K562 (cell line): Measurements from ENCODE around the gene DUSP5. TPM values are rescaled to one million over a fixed set of nuclear protein-coding genes. Genes with fewer than 3 reads are reported as not detected.

Source experiments
- CBFB ChIP-seq: sonication (generic); formaldehyde crosslinking; IDR thresholded peaks from 2 replicates; pipeline ENCODE4 v1.4.0; 2020; ENCODE audit warnings: mild to moderate bottlenecking, missing genetic modification reagents
- EWSR1 ChIP-seq: fragments of 450-650 bp; IDR thresholded peaks from 2 replicates; pipeline ENCODE4 v1.6.1; 2018; ENCODE audit warnings: borderline replicate concordance, mild to moderate bottlenecking, low read depth, moderate library complexity; ENCODE audit not compliant: partially characterized antibody
- HINFP ChIP-seq: fragments of 450-650 bp; conservative IDR thresholded peaks from 2 replicates; pipeline ENCODE4 v1.6.1; 2016; ENCODE audit warnings: missing genetic modification characterization, low read depth, mild to moderate bottlenecking, control low read depth, missing compliant biosample characterization
- HIVEP1 ChIP-seq: fragments of 250-450 bp; sonication (Bioruptor Pico); IDR thresholded peaks from 2 replicates; pipeline ENCODE4 v1.4.0; 2020; ENCODE audit warnings: mild to moderate bottlenecking
- NONO ChIP-seq, 2 experiments: fragments of 200-400 bp in 1 of 2; fragments of 450-650 bp in 1 of 2; formaldehyde crosslinking in 1 of 2; IDR thresholded peaks; 2 replicates each; pipeline ENCODE4 v1.6.1; 2017; ENCODE audit warnings: low read depth in 2 of 2, mild to moderate bottlenecking in 2 of 2, moderate library complexity in 2 of 2, low read length in 1 of 2
- RCOR1 ChIP-seq, 2 experiments: IDR thresholded peaks; 2 replicates each; pipeline ENCODE4 v1.6.1; 2012; ENCODE audit warnings: low read depth in 2 of 2, low read length in 2 of 2, borderline replicate concordance in 1 of 2, improper control_type of control experiment in 1 of 2
- TAL1 ChIP-seq: fragments of 450-650 bp; IDR thresholded peaks from 2 replicates; pipeline ENCODE4 v1.6.1; 2016; ENCODE audit warnings: mild to moderate bottlenecking
- USF2 ChIP-seq: sonication (generic); formaldehyde crosslinking; IDR thresholded peaks from 2 replicates; pipeline ENCODE4 v1.5.0; 2020; ENCODE audit warnings: missing genetic modification reagents
- XRCC5 ChIP-seq: fragments of 200-400 bp; formaldehyde crosslinking; IDR thresholded peaks from 2 replicates; pipeline ENCODE4 v1.6.1; 2017; ENCODE audit warnings: low read depth, mild to moderate bottlenecking, low read length
- ZKSCAN3 ChIP-seq: fragments of 250-450 bp; sonication (Bioruptor Pico); IDR thresholded peaks from 2 replicates; pipeline ENCODE4 v1.4.0; 2020
- ZNF436 ChIP-seq: fragments of 250-450, 450-650 bp; sonication (Bioruptor Pico); formaldehyde crosslinking; IDR thresholded peaks from 2 replicates; pipeline ENCODE4 v1.7.0; 2020; ENCODE audit warnings: mild to moderate bottlenecking
- ZNF444 ChIP-seq: fragments of 250-450 bp; sonication (Bioruptor Pico); IDR thresholded peaks from 2 replicates; pipeline ENCODE4 v1.4.0; 2020; ENCODE audit warnings: mild to moderate bottlenecking, moderate library complexity
- ZNF644 ChIP-seq: fragments of 200-800 bp; sonication (Bioruptor generic); IDR thresholded peaks from 2 replicates; pipeline ENCODE4 v1.6.1; 2016; ENCODE audit warnings: low read depth, missing genetic modification characterization, missing compliant biosample characterization
- polyA plus RNA-seq, 8 experiments: library from polyadenylated mRNA; depleted of rRNA in 4 of 8; stranded (reverse) in 5 of 8; unstranded in 3 of 8; fragments of >200 nt; fragmentation: Nextera tagmentation in 2 of 8; fragmentation: Illumina TruSeq in 1 of 8; extraction: Ambion mirVana in 2 of 8; extraction: Trizol in 1 of 8; gene quantifications; 2 replicates each; pipeline versions ENCODE4 v1.2.1 to v1.2.3, GENCODE V29; 2011 to 2014; ENCODE audit warnings: inconsistent platforms in 1 of 8, missing spikeins in 1 of 8
- total RNA-seq, 7 experiments: library from RNA; depleted of rRNA in 6 of 7; stranded (reverse); fragments of >200 nt in 6 of 7; fragmentation: Illumina TruSeq in 2 of 7; extraction: Trizol in 2 of 7; gene quantifications; 2 replicates each; pipeline versions ENCODE4 v1.2.1 to v1.2.3, GENCODE V29; 2011 to 2021; ENCODE audit warnings: low replicate concordance in 1 of 7
- TF ChIP-seq, protein P1 (sequence below): sonication (generic); formaldehyde crosslinking; IDR thresholded peaks from 2 replicates; pipeline ENCODE4 v1.8.0; 2023; ENCODE audit warnings: missing genetic modification reagents, mild to moderate bottlenecking, borderline replicate concordance

The DUSP5 gene
- total and polyA plus RNA-seq, 9 of the 15 experiments (the other 6 are each of a cell fraction or from before 2014, with no cell fraction given): 0.49 to 3.4 (median 2.0) TPM

- TF ChIP-seq ZNF644 (tag): no peak
- TF ChIP-seq RCOR1 (IDR thresholded peaks at IDR 0.05; ENCODE audit: borderline replicate concordance in 1 of 2, low read depth in 2 of 2, low read length in 2 of 2): peak in 1 of 2 experiments; percentile 24; a peak in 1 of 4 replicates
- TF ChIP-seq CBFB (CRISPR knock-in tag): no peak
- no peak for TF ChIP-seq TAL1
- TF ChIP-seq ZKSCAN3 (CRISPR knock-in tag): no peak
- TF ChIP-seq HINFP: no peak
- TF ChIP-seq EWSR1: no peak
- TF ChIP-seq USF2 (CRISPR knock-in tag): no peak
- no peak for TF ChIP-seq NONO (IDR thresholded peaks at IDR 0.05; ENCODE audit: low read depth in 2 of 2, low read length in 1 of 2)
- no peak for TF ChIP-seq ZNF444 (CRISPR knock-in tag)
- no peak for TF ChIP-seq HIVEP1
- TF ChIP-seq XRCC5: no peak
- no peak for TF ChIP-seq ZNF436 (CRISPR knock-in tag)
- TF ChIP-seq, protein P1, sequence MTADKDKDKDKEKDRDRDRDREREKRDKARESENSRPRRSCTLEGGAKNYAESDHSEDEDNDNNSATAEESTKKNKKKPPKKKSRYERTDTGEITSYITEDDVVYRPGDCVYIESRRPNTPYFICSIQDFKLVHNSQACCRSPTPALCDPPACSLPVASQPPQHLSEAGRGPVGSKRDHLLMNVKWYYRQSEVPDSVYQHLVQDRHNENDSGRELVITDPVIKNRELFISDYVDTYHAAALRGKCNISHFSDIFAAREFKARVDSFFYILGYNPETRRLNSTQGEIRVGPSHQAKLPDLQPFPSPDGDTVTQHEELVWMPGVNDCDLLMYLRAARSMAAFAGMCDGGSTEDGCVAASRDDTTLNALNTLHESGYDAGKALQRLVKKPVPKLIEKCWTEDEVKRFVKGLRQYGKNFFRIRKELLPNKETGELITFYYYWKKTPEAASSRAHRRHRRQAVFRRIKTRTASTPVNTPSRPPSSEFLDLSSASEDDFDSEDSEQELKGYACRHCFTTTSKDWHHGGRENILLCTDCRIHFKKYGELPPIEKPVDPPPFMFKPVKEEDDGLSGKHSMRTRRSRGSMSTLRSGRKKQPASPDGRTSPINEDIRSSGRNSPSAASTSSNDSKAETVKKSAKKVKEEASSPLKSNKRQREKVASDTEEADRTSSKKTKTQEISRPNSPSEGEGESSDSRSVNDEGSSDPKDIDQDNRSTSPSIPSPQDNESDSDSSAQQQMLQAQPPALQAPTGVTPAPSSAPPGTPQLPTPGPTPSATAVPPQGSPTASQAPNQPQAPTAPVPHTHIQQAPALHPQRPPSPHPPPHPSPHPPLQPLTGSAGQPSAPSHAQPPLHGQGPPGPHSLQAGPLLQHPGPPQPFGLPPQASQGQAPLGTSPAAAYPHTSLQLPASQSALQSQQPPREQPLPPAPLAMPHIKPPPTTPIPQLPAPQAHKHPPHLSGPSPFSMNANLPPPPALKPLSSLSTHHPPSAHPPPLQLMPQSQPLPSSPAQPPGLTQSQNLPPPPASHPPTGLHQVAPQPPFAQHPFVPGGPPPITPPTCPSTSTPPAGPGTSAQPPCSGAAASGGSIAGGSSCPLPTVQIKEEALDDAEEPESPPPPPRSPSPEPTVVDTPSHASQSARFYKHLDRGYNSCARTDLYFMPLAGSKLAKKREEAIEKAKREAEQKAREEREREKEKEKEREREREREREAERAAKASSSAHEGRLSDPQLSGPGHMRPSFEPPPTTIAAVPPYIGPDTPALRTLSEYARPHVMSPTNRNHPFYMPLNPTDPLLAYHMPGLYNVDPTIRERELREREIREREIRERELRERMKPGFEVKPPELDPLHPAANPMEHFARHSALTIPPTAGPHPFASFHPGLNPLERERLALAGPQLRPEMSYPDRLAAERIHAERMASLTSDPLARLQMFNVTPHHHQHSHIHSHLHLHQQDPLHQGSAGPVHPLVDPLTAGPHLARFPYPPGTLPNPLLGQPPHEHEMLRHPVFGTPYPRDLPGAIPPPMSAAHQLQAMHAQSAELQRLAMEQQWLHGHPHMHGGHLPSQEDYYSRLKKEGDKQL (CRISPR knock-in tag): no peak
Observed at GRCh38 chr10:110501142-110501937, 3.6 kb downstream of the DUSP5 start (continued).
